IgD-negative memory B cell (primary cell): ENCODE results near the gene GDF9. TPM values are rescaled to one million over a fixed set of nuclear protein-coding genes. Genes with fewer than 3 reads are reported as not detected.

Experiments
- H3K27ac Mint-ChIP-seq, 3 donors: one replicate each; pipeline ENCODE4 v1.8.0; 2020 to 2022; ENCODE audit warnings: mild to moderate bottlenecking in 3 of 3, mixed read lengths in 3 of 3, moderate library complexity in 1 of 3
- H3K27me3 Mint-ChIP-seq: one replicate; pipeline ENCODE4 v1.8.0; 2021; ENCODE audit warnings: mixed read lengths
- H3K36me3 Mint-ChIP-seq: one replicate; pipeline ENCODE4 v1.8.0; 2020; ENCODE audit warnings: mild to moderate bottlenecking, mixed read lengths
- H3K4me1 Mint-ChIP-seq, 3 donors: one replicate each; pipeline ENCODE4 v1.8.0; 2020 to 2022; ENCODE audit warnings: mixed read lengths in 3 of 3, mild to moderate bottlenecking in 1 of 3
- H3K4me3 Mint-ChIP-seq, 4 donors: one replicate each; pipeline ENCODE4 v1.8.0; 2020 to 2022; ENCODE audit warnings: mild to moderate bottlenecking in 4 of 4, mixed read lengths in 4 of 4, moderate library complexity in 3 of 4
- H3K9me3 Mint-ChIP-seq, 3 donors: one replicate each; pipeline ENCODE4 v1.8.0; 2020 to 2021; ENCODE audit warnings: mixed read lengths in 3 of 3, mild to moderate bottlenecking in 1 of 3
- polyA plus RNA-seq: library from polyadenylated mRNA; unstranded; fragments of 300-500 nt; fragmentation: Illumina TruSeq; gene quantifications from one replicate; pipeline ENCODE4 v1.2.3, GENCODE V29; 2021

GDF9 gene
- polyA plus RNA-seq, 1 donor from 2014 or later: not detected

DNA sequence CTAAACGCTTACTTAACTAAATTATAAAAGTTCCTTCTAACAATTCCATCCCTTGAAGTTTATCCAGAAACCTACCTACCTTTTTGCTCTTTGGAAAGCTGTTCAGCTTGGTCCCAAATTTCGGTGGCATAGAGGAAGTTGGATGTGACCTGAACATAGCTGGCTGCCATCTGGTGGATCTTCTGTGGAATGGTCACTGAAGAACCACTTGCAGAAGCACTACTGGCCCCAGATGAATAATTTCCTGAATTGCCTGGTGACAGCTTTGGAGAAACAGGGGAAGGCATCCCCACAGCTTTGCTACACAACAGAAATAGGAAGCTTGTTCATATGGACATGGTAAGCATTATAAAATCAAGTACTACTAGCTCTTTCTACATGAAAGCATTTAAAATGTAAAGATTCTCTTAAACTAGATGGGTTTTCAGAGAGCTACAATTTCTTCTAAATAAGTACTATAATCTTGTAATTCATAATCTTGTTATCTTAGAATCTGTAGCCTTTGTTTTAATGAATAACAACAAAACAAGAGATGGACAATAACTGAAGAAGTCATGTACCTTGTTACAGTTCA, 17.1 kb upstream of the GDF9 start:
- H3K4me3 Mint-ChIP-seq: no peak overlapping the region
- H3K4me1 Mint-ChIP-seq: peaks cover 7 to 9% (median 9%) of the 10 kb centered on the region in 3 donors
- peak overlapping the region in 1 of 3 donors; percentile 83 for H3K27ac Mint-ChIP-seq
- H3K36me3 Mint-ChIP-seq: peaks cover 2% of the 10 kb centered on the region
- no peaks in the 10 kb centered on the region for H3K27me3 Mint-ChIP-seq
- H3K9me3 Mint-ChIP-seq: no peaks in the 10 kb centered on the region

DNA sequence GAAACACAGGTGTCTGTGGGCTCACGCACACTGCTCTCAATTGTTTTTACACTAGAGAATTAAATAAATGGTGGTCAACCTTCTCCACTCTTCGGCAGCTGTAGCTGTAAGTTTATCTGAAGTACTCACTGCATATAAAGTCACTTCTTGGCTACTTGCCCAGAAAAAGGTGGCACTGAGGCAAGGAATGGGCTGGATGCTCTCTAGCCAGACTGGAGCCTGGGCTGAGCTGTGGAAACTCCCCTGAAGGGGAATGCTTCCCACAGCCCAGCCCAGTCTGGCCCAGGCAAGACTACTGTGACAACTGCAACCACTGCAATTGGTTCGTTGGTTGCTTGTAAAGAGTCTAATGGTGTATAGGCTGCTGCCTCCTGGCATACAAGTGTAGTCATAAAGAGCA, 11.7 kb upstream of the GDF9 start:
- no peak overlapping the region for H3K27ac Mint-ChIP-seq

DNA sequence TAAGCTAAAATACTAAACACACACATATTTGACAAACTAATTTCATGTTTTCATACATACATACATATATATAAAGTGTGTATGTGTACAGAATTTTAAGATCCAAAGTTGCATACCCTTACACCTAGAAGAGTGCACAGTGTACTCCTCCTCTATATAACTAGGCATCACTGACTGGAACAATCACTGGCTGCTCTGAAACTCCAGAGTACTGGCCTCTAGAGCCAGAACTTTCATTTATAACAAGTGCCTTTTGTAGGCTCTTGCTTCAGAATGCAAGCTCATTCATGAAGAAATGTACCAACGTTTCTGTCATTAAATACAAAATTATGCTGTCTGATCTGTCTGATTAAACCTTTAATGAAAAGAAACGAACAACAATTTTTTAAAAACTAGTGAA, 11.2 kb upstream of the GDF9 start:
- no peaks in the 10 kb centered on the region for H3K9me3 Mint-ChIP-seq
- H3K4me1 Mint-ChIP-seq: no peaks in the 10 kb centered on the region
- H3K27ac Mint-ChIP-seq: no peak overlapping the region
- peaks cover 2% of the 10 kb centered on the region for H3K36me3 Mint-ChIP-seq
- no peak overlapping the region for H3K4me3 Mint-ChIP-seq
- H3K27me3 Mint-ChIP-seq: no peaks in the 10 kb centered on the region

More for the DNA sequence above, 11.7 kb upstream of the GDF9 start:
- no peaks in the 10 kb centered on the region for H3K9me3 Mint-ChIP-seq
- H3K4me1 Mint-ChIP-seq: no peaks in the 10 kb centered on the region
- no peak overlapping the region for H3K4me3 Mint-ChIP-seq
- no peaks in the 10 kb centered on the region for H3K27me3 Mint-ChIP-seq
- peaks cover 3% of the 10 kb centered on the region for H3K36me3 Mint-ChIP-seq

DNA sequence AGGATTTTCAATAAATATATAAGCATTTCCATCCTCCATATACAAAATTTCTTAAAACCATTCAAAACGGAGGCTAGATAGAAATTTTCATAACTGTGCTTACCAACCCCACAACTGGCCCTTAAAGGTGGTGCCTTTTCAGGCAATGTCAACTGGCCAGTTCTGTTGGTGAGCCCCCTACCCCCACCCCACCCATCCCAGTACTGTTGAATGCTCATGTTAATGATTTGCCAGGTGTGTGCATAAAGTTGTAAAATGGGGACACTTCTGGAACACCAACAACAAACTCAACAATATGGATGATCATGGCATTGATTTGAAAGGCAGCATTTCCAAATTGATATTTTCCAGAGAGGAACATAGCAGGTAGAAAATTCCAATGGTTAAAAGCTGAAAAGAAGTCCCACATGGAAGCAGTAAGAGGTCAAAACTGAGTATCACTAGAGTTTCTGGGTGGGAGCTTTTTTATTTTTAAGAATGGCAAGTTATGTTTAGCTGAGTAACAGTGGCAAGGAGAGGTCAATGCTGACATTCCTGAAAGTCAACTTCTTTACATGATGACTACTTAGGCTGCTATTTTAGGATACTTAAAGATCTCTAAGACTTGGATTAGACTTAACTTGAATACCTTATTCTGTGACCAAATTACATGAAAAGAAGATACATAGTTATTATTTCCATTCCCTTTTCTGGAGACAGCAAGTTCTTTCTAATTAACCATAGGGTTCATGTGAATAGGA, 9.9 kb upstream of the GDF9 start:
- no peaks in the 10 kb centered on the region for H3K9me3 Mint-ChIP-seq
- no peaks in the 10 kb centered on the region for H3K4me1 Mint-ChIP-seq
- no peak overlapping the region for H3K27ac Mint-ChIP-seq
- H3K36me3 Mint-ChIP-seq: peaks cover 2% of the 10 kb centered on the region
- no peak overlapping the region for H3K4me3 Mint-ChIP-seq
- H3K27me3 Mint-ChIP-seq: no peaks in the 10 kb centered on the region

DNA sequence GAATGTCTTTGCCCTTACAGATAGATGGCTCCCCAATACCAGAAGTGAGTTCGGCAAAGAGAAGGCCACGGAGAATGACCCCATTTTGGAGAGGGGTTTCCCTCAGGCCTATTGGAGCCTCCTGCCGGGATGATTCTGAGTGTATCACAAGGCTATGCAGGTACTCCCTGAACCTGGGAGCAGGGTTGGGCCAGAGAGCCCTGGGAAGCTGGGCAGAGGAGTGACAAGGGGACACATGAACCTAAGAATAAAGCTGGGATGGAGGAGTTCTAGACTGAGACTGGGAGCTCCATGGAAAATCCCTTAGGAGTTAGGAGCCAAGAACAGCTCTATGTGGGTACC, 7.6 kb upstream of the GDF9 start:
- H3K4me1 Mint-ChIP-seq: peaks cover 0 to under 1% (median 0%) of the 10 kb centered on the region in 3 donors
- H3K4me3 Mint-ChIP-seq: no peak overlapping the region
- H3K27me3 Mint-ChIP-seq: no peaks in the 10 kb centered on the region
- H3K9me3 Mint-ChIP-seq: no peaks in the 10 kb centered on the region
- H3K27ac Mint-ChIP-seq: no peak overlapping the region
- peaks cover 2% of the 10 kb centered on the region for H3K36me3 Mint-ChIP-seq

DNA sequence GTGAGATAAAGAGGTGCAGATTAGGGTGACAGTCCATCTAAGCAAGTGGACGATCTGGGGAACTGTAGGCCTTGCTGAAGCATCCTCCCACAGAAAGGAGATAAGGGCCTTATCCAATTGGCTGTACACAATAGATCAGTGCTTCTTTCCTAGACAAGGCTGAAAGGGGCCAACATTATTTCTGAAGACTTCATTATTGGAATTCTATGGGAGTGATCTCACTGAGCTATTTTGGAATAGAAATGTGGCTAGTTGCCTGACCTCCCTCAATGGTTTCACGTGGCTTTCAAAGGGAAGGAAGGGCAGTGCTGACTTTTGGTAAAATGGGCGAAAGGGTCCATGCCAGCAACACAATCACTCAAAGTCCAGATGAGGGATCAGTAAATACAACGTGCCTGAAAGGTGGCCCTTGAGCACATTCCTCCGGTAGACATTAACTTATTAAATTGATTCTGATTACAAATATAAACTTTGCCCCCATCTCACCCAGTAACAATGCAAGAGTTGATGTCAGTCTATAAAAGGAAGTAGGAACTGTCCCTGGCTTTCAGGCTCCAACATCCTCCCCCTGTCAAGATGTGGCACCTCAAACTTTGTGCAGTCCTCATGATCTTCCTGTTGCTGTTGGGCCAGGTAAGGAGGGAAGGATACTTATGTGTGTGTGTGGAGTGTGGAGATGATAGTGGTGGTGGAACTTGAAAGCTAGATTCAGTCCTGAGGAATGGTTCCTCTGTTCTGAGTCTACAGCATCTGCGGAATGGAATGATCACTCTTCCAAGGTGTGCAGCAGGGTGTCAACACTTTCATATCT, 7.1 kb upstream of the GDF9 start, which contains the start of gene LEAP2:
Gene LEAP2, plus strand, starts transcription at position 550 of the 811 bp plus-strand sequence. Its CDS starts 27 bp downstream, at position 577.
- Mint-ChIP-seq H3K27me3 (no peaks in the 10 kb centered on the region), H3K4me3 (peak within 1 kb of the TSS in 1 of 4 donors; percentile 52), H3K36me3 (peaks cover 1% of the 10 kb centered on the region), H3K27ac (peak within 1 kb of the TSS in 1 of 3 donors; percentile 39), H3K4me1 (peaks cover 0 to 2% (median 0%) of the 10 kb centered on the region in 3 donors), H3K9me3 (no peaks in the 10 kb centered on the region)

DNA sequence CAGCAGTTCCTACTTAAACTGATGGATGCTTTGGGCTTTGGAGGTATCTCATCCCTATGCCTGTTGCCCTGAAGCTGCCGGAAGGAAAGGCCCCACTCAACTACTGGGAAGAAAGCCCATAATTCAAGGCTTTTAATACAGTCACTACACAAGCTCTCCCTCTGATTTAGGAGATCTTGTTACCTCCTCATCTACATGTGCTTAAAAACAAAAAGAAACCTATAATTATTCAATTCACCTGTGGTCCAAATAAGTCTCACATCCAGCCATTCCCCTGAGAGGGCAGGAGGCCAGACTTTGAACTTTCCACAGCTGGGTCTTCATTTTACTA, 6.5 kb upstream of the GDF9 start:
- H3K27ac Mint-ChIP-seq: peak overlapping the region in 1 of 3 donors; percentile 39
- H3K9me3 Mint-ChIP-seq: no peaks in the 10 kb centered on the region
- H3K36me3 Mint-ChIP-seq: no peaks in the 10 kb centered on the region
- peaks cover 0 to 3% (median 2%) of the 10 kb centered on the region in 3 donors for H3K4me1 Mint-ChIP-seq
- H3K27me3 Mint-ChIP-seq: no peaks in the 10 kb centered on the region
- H3K4me3 Mint-ChIP-seq: peak overlapping the region in 1 of 4 donors; percentile 52

DNA sequence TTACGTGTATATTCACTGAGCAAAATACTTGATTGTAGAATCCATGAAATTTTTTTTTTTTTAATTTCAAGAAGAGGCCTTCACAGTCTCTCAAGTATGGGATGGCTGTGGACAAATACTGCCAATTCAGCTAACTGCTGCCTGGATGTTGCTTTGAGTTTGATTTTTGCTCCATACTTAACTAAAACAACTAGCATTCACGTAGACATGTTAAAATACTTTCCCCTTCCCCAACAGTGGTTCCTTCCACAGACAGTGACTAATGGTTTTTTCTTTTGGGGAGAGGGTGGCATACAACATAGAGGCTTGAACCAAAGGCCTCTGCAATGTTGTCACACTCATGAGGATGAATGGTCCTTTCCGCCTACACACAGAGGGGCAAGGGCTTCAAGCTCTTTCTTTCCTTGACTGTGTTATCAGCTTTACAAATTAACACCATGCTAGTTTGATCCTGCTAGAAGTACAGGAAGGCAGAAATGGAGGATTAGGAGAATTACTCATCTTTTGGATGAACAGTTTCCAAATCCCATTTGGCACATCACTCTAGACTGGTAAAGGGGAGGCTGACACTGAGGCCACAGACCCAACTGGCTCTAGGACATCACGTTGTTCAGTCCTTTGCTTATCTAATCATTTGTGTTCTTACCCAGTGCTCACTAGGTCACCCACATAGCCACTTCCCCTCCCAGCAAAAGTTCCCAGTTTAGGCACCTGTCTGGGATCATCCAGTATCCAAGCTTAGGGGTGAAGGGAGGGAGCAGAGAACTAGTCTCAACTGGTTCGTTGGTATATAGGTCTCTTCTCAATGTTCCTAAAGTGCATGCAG, 5.4 kb upstream of the GDF9 start:
- Mint-ChIP-seq H3K36me3 (no peaks in the 10 kb centered on the region), H3K9me3 (no peaks in the 10 kb centered on the region)

DNA sequence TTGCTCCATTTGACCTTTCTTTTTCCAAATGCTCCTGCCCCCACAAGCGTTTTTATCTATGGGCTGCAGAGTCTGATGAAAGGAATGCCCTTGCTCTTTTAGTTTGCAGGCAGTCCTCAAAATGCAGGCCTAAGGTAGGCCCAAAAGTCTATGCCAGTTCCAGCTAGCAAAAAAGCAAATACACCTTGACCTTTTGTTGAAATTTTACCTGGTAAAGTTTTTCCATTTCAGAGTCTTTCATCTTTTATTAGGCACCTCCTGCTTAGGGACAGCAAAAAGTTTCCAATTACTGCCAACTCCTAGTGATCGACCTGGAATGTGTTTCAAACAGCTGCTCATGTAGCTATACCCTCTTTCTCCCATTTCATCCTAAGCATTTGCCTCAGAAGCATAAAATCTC, 4.5 kb upstream of the GDF9 start:
- Mint-ChIP-seq H3K4me1 (peaks cover 6 to 17% (median 14%) of the 10 kb centered on the region in 3 donors), H3K36me3 (no peaks in the 10 kb centered on the region), H3K27me3 (no peaks in the 10 kb centered on the region), H3K27ac (no peak overlapping the region), H3K4me3 (peak overlapping the region in 1 of 4 donors; percentile 61), H3K9me3 (no peaks in the 10 kb centered on the region)

More for the DNA sequence above, 5.4 kb upstream of the GDF9 start:
- Mint-ChIP-seq H3K27me3 (no peaks in the 10 kb centered on the region), H3K4me3 (no peak overlapping the region), H3K4me1 (peaks cover under 1 to 10% (median 10%) of the 10 kb centered on the region in 3 donors), H3K27ac (no peak overlapping the region)

DNA sequence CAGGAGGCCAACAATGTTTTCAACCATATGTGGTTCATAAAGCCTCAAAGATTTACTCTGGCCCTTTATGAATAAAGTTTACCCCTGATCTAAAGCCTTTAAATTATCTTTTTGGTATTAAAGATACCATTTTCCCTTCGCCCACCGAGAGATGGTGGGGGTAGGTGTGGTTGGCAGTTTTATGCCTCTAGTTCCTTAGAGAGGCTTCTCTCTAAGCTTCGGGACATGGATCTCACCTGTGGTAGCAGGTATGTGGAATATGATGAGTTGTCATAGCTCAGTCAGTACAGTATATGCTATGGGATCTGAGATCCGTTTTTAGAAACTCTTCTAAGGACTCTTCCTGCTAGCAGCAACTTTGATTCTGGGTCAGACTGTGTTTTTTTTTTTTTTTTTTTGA, 2.5 kb upstream of the GDF9 start:
- no peaks in the 10 kb centered on the region for H3K36me3 Mint-ChIP-seq
- H3K9me3 Mint-ChIP-seq: no peaks in the 10 kb centered on the region
- peaks cover 13 to 23% (median 16%) of the 10 kb centered on the region in 3 donors for H3K4me1 Mint-ChIP-seq
- H3K27ac Mint-ChIP-seq: peak overlapping the region in 2 of 3 donors; percentile 91 to 99
- no peaks in the 10 kb centered on the region for H3K27me3 Mint-ChIP-seq
- peak overlapping the region in 3 of 4 donors; percentile 33 to 95 (median 43) for H3K4me3 Mint-ChIP-seq

DNA sequence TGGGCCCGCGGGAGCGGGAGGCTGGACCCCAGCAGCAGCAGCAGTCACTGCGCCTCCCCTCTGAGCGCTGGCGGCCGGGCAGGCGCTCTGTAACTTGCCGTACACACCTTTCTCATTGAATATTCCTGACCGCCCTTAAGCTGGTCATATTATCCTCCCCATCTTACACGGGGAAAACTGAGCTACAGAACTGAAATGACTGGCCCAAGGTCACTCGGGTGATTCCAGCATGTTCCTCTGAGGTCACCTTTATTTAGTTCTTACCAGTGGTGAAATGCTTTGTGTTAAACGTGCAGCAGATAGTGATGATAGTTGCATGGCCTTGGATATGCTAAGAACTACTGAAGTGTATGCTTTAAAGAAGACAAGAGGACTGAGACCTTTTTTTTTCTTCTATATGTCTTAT, 780 bp upstream of the GDF9 start:
- H3K27me3 Mint-ChIP-seq: no peaks in the 10 kb centered on the region
- H3K4me1 Mint-ChIP-seq: peaks cover 13 to 23% (median 16%) of the 10 kb centered on the region in 3 donors
- H3K27ac Mint-ChIP-seq: peak overlapping the region; percentile 91 to 100 (median 99)
- no peaks in the 10 kb centered on the region for H3K9me3 Mint-ChIP-seq
- H3K4me3 Mint-ChIP-seq: peak overlapping the region; percentile 95 to 100 (median 98)
- H3K36me3 Mint-ChIP-seq: no peaks in the 10 kb centered on the region

DNA sequence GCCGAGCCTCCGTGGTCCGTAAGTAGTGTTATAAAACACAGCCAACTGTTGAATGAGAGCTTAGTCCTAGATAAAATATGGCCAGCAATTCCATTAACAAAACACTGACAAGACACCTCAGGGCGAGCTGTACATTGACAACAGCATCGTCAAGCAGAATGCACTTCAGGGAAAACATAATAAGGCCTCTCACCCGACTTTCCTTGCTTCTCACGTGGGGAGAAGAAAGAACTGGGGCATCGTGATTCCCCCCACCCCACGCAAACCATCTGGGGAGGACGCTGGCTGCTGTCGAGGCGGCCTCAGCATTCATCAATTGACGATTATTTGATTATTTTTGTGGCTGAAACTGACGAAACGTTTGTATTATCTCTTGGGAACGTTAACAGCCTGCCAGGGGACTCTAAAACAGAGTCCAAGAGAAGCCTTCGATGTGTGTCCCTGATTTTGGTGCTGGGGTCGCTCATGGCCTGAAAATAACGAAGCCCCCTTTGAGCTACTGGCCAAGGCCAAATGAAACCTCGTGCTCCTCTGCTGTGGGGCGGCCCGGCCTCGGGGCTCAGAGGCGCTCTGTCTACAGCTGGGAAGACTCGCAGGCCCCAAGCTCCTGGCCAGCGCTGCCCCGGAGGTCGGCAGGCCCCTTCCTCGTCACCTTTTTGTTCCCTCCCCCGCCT, 464 bp downstream of the GDF9 start:
- no peaks in the 10 kb centered on the region for H3K36me3 Mint-ChIP-seq
- no peaks in the 10 kb centered on the region for H3K27me3 Mint-ChIP-seq
- H3K4me3 Mint-ChIP-seq: peak overlapping the region; percentile 95 to 100 (median 98)
- H3K9me3 Mint-ChIP-seq: no peaks in the 10 kb centered on the region
- H3K27ac Mint-ChIP-seq: peak overlapping the region; percentile 91 to 100 (median 99)
- H3K4me1 Mint-ChIP-seq: peaks cover 13 to 23% (median 16%) of the 10 kb centered on the region in 3 donors

DNA sequence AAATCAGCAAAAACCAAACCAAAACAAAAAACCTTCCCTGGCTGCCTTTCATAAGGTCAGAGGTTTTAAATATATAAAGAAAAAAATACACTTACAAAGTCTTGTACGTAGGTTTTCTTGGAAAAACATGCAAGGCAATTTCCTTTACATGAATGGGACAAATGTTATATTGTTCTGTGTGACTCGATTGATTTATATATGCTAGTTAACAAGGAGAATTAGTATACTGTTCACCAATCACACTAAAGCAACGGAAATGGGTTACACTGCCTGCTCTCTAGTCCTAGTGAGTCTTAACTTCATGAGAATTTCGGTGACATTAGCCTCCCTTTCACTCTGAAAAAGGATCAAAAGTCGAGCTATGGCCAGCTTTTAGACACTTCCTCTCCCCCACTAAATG, 5.5 kb downstream of the GDF9 start:
- H3K36me3 Mint-ChIP-seq: peaks cover 1% of the 10 kb centered on the region

DNA sequence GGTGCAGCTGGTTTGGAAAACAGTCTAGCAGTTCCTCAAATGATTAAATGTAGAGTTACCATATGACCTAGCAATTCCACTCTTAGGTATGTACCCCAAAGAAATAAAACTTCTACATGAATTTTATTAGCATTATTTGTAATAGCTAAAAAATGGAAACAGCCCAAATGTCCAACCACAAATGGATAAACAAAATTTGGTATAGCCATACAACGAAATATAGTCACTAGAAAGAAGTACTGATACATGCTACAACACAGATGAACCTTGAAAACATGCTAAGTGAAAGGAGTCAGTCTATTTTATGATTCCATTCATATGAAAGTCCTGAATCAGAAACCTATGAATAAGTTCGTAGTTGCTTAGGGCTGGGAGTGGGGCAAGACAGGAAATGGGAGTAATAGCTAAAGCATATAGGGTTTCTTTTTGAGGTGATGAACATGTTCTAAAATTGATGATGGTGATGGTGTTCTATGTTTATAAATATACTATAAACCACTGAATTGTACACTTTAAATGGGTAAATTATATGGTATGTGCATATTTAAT, 6.3 kb downstream of the GDF9 start:
- H3K36me3 Mint-ChIP-seq: peaks cover 1% of the 10 kb centered on the region
- H3K4me1 Mint-ChIP-seq: peaks cover 0 to 1% (median 0%) of the 10 kb centered on the region in 3 donors
- no peaks in the 10 kb centered on the region for H3K9me3 Mint-ChIP-seq
- H3K4me3 Mint-ChIP-seq: no peak overlapping the region
- H3K27ac Mint-ChIP-seq: no peak overlapping the region
- H3K27me3 Mint-ChIP-seq: peaks cover 12% of the 10 kb centered on the region

More for the DNA sequence above, 5.5 kb downstream of the GDF9 start:
- Mint-ChIP-seq H3K4me3 (no peak overlapping the region), H3K27me3 (peaks cover 6% of the 10 kb centered on the region), H3K27ac (no peak overlapping the region), H3K9me3 (no peaks in the 10 kb centered on the region), H3K4me1 (peaks cover 3 to 6% (median 5%) of the 10 kb centered on the region in 3 donors)
